GM18520 (cell line): Measurements from ENCODE around the gene TUBB4B.
A peak's percentile ranks its signal among the peaks of the same experiment; 100 is the strongest.

Experiments used
- ATAC-seq: cut with Tn5 transposase; IDR thresholded peaks from one replicate; pipeline ENCODE4 v1.9.1; 2021; ENCODE audit not compliant: unreplicated experiment

TUBB4B gene

DNA sequence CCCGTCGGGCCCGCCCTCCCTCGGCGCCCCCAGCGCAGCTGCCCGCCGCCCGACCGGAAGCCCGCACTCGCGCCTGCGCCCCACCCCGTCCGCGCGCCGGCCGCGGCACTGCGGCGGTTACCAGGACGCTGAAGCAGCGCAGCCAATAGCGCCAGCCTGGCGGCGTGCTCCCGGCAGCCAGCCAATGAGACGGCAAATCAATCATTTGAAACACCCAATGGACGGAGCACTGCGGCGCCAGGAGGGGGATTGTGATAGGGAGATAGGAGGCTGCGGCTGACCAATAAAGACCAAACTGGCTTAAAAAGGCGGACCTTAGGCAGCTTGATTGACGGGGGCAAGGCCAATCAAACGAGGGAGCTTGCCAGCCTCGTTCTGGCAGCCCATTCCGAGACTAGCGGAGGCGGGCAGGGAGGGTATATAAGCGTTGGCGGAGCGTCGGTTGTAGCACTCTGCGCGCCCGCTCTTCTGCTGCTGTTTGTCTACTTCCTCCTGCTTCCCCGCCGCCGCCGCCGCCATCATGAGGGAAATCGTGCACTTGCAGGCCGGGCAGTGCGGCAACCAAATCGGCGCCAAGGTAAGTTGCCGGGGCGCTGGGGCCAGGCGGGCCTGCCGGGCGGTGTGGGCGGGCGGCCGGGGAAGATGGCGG lies at the start of gene TUBB4B:
Gene TUBB4B (plus strand): TSS at position 447 of the 649 bp plus-strand sequence. CDS start 74 bp downstream, at position 521.
- peak; percentile 70 for ATAC-seq

DNA sequence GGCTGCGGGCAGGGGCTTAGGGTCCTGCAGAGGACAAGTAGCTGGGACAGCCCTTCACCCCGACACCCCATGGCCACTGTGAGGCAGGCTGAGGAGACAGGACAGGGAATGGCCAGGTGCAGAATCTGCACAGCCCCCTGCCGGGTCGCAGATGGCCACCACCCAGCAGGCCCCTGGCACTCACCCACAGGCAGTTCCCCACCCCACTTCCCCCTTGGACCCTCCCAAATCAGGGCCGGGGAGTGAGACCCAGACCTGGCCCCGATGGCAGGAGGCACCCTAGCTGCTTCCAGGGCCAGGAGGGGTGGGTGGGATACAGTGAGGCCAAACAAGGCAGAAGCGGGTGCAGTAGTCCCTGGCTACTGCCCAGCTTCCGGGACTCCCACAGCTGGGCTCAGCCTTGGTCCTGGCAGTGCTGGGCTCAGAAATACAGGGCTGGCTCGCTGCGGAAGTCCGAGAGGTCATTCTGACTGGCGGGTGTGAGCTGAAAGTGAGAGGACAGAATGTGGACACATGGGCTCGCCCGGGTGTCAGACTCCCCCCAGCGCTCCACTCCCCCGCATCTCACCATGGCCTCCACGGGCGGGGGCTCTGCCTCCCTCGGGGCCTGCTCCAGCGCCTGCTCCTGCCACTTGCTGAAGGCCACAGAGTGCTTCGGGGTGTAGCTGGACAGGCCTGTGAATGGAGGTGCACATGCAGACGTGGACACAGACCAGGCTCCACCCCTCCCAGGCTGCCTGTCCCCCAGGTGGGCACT lies 49.2 kb upstream of the TUBB4B start:
- no peak for ATAC-seq

DNA sequence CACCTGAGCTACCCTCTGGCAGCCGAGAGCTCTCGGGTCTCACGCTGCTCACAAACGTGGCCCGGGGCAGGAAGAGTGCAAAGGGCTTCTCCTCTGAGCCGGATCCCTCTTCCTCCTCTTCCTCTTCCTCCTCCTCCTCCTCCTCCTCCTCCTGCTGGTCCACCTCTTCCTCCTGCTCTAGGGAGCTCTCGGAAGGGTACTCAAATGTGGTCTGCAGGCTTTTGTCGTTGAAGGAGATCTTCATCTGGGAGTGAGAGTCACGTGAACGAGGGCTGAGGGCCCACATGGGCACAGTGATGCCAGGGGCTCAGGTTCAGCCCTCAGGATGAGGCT lies 48.7 kb upstream of the TUBB4B start:
- no peak for ATAC-seq

DNA sequence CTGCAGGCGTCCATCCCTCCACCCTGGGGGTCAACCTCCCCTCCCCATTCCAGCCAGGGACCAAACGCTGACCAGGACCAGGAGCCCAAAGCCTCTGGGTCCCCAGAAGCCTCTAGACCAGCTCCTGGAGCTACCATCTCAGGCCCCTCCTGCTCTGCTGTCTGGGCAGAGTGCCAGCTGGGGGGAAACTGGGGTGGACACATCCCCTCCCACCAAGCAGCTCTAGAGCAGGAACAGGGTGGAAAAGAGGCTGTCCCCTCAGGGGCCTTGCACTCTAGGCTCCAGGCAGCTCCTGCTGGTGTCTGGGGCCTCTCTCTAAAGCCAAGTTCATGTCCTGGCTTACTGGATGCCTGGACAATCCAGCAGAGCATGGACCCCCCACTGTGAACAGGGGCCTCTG lies 48.2 kb upstream of the TUBB4B start:
- no peak for ATAC-seq

DNA sequence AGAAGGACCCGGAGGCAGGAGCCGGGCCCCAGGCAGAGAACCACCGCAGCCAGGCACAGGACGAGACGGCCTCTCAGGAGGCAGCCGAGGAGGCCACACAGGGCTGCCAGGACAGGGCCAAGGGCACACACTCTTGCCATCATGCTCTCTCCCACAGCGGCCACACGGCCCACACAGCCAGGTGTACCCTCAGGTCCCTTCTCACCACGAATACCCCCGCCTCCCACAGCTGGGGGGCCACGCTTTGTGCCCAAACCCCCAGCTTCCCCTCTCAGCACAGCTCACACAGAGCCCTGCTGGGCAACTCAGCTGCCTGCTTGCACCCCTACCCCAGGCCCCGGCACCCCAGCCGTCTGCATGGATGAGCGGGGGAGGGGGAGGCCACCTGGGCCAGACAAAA lies 47.3 kb upstream of the TUBB4B start:
- no peak for ATAC-seq

DNA sequence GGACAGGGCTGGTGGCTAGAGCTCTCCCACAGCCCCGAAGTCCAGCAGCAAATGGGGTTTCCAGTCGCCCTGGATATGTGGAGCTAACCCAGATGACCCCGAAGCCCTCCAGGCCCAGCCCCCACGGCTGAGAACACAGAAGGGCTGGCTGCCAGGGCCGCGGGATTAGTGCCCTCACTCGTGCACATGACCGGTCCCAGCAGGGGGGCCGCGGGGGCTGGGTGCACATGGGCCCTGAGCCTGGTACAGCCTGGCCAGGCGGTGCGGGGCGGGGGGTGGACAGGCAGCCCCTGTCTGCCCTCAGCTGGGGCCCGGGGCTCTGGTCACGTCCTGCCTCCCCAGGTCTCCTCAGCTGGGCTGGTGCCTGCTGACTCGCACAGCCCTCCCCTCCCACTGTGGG lies 46.7 kb upstream of the TUBB4B start:
- ATAC-seq = no peak

DNA sequence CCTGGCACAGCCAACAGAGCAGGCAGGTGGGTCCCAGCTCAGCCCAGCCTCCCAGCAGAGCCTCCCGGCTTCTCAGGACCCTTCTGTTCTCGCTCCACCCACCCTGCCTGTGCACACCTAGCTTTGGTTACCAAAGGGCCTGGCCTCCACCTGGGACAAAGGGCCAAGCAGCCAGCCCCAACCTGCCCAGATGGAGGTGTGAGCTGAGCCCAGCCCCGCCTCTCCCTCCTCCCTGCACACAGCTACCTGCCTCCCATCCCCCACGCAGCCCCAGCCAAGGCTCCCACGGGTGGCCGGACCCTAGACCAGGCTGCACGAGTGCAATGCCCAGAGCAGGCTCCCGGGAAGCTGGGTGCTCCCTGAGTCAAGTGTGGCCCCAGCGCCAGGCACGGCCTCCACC lies 46.2 kb upstream of the TUBB4B start:
- no peak for ATAC-seq

DNA sequence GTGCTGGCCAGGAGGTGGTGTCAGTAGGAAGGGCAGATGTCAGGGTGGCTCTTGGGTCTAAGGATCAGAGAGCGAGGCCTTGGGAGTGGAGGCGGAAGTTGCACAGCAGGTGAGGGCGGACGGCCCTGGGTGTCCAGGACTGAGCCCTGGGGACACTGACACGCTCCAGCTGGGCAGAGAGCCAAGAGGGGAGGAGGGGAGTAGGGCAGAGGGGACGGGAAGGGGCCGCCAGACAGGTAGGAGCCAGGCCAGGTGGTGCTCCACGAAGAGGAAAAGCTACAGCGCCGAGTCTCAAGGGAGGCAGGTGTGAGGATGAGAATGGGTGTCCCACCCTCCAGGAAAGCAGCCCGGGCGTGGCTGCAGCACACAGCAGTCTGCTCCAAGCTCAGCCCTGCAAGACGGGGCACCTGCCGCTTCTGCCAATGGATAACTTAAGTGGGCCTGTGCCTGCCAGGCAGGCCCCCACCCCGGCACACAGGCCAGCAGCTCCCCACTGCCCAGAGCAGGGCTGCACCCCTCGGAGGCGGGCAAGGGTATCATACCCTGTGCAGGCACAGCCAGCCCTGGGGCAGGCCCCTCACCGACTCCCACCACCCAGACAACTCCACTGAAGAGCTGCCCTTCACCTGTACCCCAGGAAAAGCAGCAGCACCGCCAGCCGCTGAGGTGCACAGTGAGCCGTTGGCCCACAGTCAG lies 45.4 kb upstream of the TUBB4B start:
- no peak for ATAC-seq

DNA sequence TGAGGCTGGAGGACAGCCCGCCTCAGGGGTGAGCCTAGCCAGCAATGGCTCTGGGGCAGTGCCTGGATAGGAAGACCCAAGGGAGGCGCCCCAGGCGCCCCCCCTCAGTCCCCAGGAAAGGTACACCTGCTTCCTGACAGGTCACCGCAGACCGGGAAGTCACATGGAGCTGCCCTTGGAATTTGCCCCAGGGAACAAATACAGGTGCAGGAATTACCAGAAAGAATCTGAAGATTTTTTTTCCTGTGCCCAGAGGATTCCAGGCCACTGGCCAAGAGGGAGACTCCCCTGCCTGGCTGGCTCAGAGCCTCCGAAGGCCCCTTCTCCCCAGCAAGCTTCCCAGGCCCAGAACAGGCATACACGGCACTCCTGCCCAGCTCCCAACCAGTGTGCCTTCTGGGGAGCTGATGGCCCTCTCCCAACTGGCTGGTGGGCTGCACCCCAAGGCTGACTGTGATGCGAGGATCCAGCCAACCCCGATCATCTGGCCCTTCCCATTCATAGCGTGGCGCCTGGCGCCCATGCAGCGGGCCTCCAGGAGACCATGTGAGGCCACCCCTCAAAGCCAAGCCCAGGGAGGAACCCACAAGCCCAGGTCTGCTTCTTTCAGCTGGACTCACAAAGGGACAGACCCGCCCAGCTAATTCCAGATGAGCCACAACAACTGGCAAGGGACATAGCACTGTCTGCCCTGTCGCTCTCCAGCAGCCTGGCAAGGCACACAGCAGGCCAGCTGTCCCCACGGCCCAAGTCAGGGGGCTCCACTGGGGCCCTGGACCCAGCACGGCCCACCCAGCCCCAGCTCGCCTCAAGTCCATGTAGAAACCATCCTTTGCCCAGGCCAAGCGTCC lies 42.8 kb upstream of the TUBB4B start:
- no peak for ATAC-seq

DNA sequence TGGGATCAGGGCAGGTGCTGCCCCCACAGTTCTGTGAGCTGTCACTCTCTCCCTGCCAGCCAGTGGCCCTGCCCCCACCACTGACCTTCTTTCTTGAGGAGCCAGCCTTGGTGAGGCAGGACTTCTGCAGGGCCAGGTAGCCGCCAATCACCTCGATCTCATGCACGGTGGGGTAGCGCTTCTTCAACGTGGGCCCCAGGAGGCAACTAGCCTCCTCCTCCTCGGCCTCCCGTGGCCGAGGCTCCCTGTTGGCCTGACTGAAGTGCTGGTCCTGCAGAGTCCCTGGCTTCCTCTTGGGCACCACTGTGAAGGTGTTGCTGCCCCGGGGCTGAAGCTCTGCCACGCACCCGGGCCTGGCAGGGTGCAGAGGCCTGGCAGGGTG lies 42.2 kb upstream of the TUBB4B start:
- ATAC-seq = no peak

DNA sequence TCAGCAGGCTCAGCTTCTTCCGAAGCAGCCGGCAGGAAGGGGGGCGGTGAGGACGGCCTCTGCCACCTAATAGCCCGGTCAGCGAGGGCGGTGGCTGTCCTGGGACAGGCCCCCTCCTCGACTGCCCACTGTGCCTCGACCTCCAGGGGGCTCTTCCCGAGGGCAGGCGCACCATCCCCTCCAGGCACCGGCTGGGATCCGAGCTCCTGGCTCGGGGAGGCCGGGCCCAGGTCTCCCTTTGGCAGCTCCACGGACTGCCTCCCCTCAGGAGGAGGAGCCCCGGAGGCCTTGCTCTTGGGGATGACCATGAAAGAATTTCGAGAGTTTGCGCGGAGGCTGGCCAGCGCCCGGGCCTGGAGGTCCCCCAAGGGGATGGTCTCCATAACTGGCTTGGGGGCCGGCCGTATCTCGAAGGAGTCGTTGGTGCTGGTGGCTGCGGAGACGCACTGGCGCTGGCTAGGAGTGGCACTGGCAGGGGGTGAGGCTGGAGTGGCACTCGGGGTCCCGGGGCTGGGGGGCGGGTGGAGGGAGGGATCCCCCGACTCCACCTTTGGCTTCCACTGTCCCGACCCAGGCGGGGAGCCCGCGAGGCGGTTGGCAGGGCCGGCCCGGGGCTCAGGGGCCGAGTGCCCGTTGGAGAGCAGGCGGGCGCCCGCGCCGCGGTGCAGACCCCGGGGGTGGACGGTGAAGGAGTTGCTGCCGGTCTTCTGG lies 41.5 kb upstream of the TUBB4B start:
- ATAC-seq = no peak

DNA sequence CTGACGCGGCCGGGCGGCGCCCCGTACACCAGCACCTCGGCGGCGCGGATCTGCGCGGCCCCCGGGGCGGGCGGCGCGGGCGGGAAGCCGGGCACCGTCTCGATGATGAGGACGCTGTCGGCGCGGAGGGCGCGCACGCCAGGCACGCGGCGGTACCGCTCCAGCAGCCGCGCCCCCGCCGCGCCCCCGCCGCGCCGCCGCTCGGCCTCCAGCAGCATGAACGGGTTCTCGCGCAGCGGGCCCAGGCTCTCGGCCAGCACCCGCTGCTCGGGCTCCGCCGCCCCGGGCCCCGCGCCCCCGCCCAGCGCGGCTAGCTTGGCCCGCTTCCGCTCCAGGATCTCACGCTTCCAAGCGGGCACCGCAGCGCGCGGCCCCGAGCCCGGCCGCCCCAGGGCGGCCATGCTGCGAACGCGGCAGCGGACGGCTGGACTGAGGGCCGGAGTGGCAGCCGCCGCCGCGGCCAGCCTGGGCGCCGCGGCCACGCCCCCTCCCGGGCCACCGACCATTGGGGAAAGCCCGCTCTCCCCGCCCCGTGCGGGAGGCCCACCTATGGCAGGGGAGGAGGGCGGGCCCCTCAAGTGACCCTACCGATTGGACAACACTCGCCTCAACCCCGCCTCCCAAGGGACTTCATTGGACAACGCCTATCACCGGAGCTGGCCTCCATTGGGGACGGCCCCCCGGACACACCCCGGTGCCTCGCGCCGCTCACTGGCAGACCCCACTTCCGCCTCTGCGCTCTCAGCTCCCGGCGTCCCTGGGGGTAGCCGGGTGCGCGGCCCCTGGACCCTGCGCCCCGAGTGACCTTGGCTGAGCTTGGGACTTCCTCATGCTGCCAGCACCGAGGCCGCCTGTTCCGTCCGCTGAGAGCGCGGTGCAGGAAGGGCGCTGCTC lies 40.5 kb upstream of the TUBB4B start, which contains the start of gene TPRN:
Gene TPRN (minus strand): TSS at position 431 of the 894 bp plus-strand sequence. CDS start 30 bp downstream, at position 401.
- ATAC-seq = peak; percentile 88

DNA sequence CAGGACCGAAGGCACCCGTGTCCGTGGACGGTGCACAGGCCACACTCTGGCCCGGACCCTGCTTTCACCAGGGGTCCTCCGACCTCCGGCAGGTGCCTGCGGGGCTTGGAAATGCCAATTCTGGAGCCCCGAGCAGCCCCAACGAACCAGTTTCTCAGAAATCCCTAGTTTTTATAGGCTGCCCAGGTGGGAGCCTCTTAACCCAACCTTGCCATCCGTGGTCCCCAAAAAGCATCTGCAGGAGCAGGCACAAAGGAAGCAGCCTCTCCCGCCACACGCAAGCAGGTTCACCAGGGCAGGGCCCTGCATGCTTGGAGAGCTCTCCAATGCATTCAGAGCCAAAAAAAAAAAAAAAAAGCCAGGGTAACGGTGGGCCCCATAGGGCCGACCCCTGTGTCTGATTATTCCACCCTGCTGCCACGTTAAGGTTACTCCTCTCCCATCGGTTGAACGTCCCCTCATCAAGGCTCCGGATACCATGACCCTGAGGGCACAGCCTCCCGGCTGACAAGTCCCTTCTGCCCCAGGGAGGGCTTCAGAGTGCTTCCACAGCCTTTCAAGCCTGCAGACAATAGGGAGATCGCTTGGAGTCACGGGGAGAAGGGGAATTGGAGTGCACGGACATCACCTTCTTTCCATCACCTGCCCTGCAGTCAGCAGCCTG lies 39.8 kb upstream of the TUBB4B start:
- ATAC-seq = no peak

DNA sequence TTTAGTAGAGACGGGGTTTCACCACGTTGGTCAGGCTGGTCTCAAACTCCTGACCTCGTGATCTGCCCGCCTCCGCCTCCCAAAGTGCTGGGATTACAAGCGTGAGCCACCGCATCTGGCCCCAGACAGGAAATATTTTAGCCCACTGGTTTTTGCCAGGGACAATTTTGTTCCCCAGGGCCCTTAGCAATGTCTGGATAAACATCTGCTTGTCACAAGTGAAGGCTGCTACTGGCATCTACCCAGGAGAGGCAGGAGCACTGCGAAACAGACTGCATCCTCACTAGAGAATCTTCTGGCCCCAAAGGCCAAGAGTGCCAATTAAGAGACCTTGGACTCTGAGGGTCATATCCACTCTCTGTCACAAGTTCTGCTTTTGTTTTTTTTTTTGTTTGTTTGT lies 38.1 kb upstream of the TUBB4B start:
- ATAC-seq = no peak

DNA sequence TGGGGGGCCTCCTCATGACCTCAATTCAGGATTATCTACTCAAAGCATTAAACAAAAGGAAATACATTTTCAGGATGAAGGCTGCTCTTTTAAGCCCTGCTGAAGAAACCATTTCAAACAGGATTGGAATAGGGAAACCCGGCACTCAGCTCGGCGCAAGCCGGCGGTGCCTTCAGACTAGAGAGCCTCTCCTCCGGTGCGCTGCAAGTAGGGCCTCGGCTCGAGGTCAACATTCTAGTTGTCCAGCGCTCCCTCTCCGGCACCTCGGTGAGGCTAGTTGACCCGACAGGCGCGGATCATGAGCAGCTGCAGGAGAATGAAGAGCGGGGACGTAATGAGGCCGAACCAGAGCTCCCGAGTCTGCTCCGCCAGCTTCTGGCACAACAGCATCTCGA lies 36.4 kb upstream of the TUBB4B start:
- no peak for ATAC-seq

DNA sequence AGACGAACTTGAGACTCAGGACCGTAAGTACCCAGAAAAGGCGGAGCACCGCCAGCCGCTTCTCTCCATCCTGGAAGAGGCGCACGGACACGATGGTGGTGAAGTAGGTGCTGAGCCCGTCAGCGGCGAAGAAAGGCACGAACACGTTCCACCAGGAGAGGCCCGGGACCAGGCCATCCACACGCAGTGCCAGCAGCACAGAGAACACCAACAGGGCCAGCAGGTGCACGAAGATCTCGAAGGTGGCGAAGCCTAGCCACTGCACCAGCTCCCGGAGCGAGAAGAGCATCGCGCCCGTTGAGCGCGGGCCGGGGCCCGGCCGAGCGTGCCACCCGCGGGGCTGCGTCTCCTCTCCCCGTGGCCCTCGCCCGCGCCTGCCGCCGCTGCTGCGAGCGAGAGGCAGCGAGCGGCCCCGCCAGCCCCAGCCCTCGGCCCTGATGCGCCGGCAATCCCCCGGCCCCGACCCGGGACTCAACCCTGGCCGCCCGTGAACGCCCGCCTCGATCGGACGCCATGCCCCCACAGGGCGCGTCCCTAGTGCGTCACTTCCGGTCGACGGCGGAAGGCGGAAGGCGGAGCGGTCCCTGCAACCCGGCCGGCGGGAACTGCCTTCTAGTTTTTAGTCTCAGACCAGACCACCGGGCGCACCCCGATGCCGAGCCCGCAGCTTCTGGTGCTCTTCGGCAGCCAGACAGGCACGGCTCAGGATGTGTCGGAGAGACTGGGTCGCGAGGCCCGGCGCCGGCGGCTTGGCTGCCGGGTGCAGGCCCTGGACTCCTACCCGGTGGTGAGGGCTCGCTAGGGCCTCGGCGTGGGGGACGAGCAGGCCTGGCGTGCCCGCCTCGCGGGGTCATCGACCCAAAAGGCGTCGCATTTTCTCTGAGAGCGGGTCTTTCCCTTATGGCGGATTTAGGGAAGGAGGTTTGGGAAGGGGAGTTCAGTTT lies 35.7 kb upstream of the TUBB4B start, which contains the start of the genes NDOR1 and TMEM203:
Gene NDOR1 (plus strand): TSS at position 575 of the 944 bp plus-strand sequence. CDS start 78 bp downstream, at position 653.
Gene TMEM203 (minus strand): TSS at position 523 of the 944 bp plus-strand sequence. CDS start 234 bp downstream, at position 289.
- peak; percentile 31 for ATAC-seq

DNA sequence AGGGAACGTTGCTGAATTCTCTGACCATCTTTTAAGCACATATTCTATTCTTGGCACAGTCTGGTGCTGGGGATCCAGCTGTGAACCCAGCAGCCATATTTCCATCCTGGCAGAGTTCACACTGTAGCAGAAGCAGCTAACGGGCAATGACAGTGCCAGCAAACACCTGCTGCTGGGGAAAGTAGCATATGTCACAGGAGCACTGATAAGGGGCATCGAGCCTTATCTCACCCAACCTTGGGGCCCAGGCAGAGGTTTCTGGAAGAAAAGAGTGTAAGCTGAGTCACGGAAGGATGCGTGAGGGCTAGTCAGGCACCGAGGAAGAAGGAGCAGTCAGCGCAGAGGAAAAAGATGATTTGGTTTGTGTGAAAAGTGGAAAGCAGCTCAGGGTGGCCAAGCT lies 34.5 kb upstream of the TUBB4B start:
- no peak for ATAC-seq

DNA sequence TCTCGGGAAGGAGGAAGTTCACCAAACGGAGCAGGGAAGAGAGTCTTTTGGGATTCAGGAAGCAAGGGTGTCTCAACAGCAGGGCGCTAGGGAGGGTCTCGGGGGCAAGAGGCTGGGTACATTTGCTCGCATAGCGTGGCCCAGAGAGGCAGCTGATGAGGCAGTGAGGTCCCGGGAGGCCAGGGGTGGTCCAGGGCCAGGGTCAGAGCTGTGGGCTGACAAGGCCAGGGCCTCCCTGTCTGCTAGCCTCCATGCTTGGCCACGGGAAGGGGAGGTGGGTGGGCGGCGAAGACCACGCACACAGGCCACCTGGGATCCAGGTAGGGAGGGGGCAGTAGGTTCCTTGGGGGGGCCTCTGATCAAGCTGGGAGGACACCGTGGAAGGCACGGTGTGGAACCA lies 29.6 kb upstream of the TUBB4B start:
- ATAC-seq = no peak
